Progenitor cell of endocrine pancreas (in vitro differentiated cells): ENCODE data around the gene CPED1. TPM values are rescaled to one million over a fixed set of nuclear protein-coding genes. Genes with fewer than 3 reads are reported as not detected.
"Not testable (repeated sequence)": the region's sequence is repeated elsewhere in the genome, so short reads cannot be mapped to it uniquely, and the experiment has no call there.

ENCODE experiments used
- DNase-seq: peaks from one replicate; pipeline ENCODE4 v3.0.0; 2021; ENCODE audit warnings: low spot score; ENCODE audit not compliant: unreplicated experiment
- H3K27ac Mint-ChIP-seq: 2 replicates; pipeline ENCODE4 v1.8.0; 2021; ENCODE audit warnings: mild to moderate bottlenecking, moderate library complexity, mixed read lengths
- H3K27me3 Mint-ChIP-seq: 2 replicates; pipeline ENCODE4 v1.8.0; 2021; ENCODE audit warnings: mixed read lengths
- H3K36me3 Mint-ChIP-seq: 2 replicates; pipeline ENCODE4 v1.8.0; 2022; ENCODE audit warnings: mixed read lengths; ENCODE audit not compliant: insufficient read depth
- H3K4me1 Mint-ChIP-seq: 2 replicates; pipeline ENCODE4 v1.8.0; 2021; ENCODE audit warnings: low read depth, mixed read lengths
- H3K4me3 Mint-ChIP-seq: 2 replicates; pipeline ENCODE4 v1.8.0; 2021; ENCODE audit warnings: low read depth, mild to moderate bottlenecking, moderate library complexity, mixed read lengths
- H3K9me3 Mint-ChIP-seq: 2 replicates; pipeline ENCODE4 v1.8.0; 2021; ENCODE audit warnings: low read depth, mixed read lengths
- total RNA-seq: library from RNA; stranded (reverse); gene quantifications from 2 replicates; pipeline ENCODE4 v1.2.1, GENCODE V29; 2021
- TF ChIP-seq, protein P1 (sequence below): fragments of 200-600 bp; sonication (generic); IDR thresholded peaks from one replicate; pipeline ENCODE4 v1.5.0; 2021; ENCODE audit warnings: antibody characterized with exemption, mild to moderate bottlenecking; ENCODE audit not compliant: unreplicated experiment

The CPED1 gene
- total RNA-seq, 1 donor from 2014 or later = 1.1 TPM

DNA sequence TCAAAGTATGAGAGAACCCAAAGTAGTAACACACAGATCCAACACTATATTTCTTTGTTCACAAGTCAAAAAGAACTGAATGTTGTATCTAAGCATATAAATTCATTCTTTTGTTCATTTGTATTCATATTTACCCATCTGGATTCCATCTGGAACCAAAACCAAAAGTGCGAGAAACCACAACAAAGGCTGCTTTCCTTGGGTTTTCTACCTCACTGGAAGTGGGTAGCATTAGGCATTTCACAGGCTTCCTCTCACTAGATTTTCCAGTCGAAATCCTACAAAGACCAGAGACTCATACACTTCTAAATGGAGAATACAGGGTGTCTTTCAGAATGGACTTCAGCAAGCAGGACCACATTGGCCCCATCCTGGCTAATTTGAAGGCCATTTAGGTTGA lies 230.5 kb downstream of the CPED1 start:
- H3K27me3 Mint-ChIP-seq = no peaks in the 10 kb centered on the region
- TF ChIP-seq, protein P1, sequence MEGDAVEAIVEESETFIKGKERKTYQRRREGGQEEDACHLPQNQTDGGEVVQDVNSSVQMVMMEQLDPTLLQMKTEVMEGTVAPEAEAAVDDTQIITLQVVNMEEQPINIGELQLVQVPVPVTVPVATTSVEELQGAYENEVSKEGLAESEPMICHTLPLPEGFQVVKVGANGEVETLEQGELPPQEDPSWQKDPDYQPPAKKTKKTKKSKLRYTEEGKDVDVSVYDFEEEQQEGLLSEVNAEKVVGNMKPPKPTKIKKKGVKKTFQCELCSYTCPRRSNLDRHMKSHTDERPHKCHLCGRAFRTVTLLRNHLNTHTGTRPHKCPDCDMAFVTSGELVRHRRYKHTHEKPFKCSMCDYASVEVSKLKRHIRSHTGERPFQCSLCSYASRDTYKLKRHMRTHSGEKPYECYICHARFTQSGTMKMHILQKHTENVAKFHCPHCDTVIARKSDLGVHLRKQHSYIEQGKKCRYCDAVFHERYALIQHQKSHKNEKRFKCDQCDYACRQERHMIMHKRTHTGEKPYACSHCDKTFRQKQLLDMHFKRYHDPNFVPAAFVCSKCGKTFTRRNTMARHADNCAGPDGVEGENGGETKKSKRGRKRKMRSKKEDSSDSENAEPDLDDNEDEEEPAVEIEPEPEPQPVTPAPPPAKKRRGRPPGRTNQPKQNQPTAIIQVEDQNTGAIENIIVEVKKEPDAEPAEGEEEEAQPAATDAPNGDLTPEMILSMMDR = no peak
- H3K4me3 Mint-ChIP-seq = no peak overlapping the region
- H3K27ac Mint-ChIP-seq = no peak overlapping the region
- H3K36me3 Mint-ChIP-seq = no peaks in the 10 kb centered on the region
- peaks cover 8% of the 10 kb centered on the region for H3K9me3 Mint-ChIP-seq
- no peak for DNase-seq
- H3K4me1 Mint-ChIP-seq = no peaks in the 10 kb centered on the region

DNA sequence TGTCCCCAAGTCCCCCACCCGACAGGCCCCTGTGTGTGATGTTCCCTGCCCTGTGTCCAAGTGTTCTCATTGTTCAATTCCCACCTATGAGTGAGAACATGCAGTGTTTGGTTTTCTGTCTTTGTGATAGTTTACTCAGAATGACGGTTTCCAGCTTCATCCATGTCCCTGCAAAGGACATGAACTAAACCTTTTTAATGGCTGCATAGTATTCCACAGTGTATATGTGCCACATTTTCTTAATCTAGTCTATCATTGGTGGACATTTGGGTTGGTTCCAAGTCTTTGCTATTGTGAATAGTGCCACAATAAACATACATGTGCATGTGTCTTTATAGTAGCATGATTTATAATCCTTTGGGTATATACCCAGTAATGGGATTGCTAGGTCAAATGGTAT lies 232.6 kb downstream of the CPED1 start:
- peaks cover 15% of the 10 kb centered on the region for H3K9me3 Mint-ChIP-seq

DNA sequence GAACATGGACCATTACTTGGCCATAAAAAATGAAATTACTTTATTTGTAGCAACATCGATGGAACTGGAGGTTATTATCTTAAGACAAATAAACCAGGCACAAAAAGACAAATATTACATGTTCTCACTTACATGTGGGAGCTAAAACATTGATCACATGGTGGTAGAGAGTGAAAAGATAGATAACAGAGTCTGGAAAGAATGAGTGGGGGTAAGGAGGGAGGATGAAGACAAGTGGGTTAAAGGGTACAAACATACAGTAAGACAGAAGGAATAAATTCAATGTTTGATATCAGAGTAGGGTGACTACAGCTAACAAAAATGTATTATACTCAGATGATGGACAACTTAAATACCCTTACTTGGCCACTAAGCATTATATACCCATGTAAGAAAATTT lies 240.3 kb downstream of the CPED1 start:
- H3K27ac Mint-ChIP-seq = no peak overlapping the region
- TF ChIP-seq, protein P1 = no peak
- DNase-seq = no peak
- H3K9me3 Mint-ChIP-seq = peaks cover 9% of the 10 kb centered on the region
- no peaks in the 10 kb centered on the region for H3K4me1 Mint-ChIP-seq
- H3K4me3 Mint-ChIP-seq = no peak overlapping the region
- peaks cover 3% of the 10 kb centered on the region for H3K27me3 Mint-ChIP-seq
- no peaks in the 10 kb centered on the region for H3K36me3 Mint-ChIP-seq

More for the DNA sequence above, 232.6 kb downstream of the CPED1 start:
- H3K27ac Mint-ChIP-seq, DNase-seq, H3K27me3 Mint-ChIP-seq, H3K4me3 Mint-ChIP-seq, H3K4me1 Mint-ChIP-seq, H3K36me3 Mint-ChIP-seq: not testable (repeated sequence)

DNA sequence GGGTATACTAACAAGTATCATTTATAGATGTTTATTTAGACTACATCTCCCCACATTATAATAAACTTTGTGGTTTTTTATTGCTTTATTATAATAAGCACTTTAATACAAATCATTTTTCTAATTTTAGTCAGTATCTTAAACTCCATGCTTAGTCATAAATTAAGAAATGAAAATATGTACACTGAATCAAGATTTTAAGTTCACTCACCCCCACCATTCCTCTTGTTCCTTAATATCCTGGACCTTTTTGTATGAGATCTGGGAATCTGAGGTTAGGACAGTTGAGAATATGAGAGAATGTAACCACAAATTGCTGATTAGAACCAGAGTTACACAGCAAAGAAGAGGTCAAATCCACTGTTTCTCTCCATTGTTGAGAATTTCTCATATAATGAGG lies 246.7 kb downstream of the CPED1 start:
- H3K9me3 Mint-ChIP-seq = no peaks in the 10 kb centered on the region
- TF ChIP-seq, protein P1 = no peak
- no peaks in the 10 kb centered on the region for H3K4me1 Mint-ChIP-seq
- no peak overlapping the region for H3K4me3 Mint-ChIP-seq
- DNase-seq = no peak
- H3K36me3 Mint-ChIP-seq = no peaks in the 10 kb centered on the region
- H3K27me3 Mint-ChIP-seq = peaks cover 3% of the 10 kb centered on the region
- no peak overlapping the region for H3K27ac Mint-ChIP-seq

GRCh38 chr7:121237601-121238000 lies 249.1 kb downstream of the CPED1 start:
- Mint-ChIP-seq H3K4me1 (no peaks in the 10 kb centered on the region), H3K36me3 (no peaks in the 10 kb centered on the region), H3K27ac (no peak overlapping the region), H3K9me3 (no peaks in the 10 kb centered on the region), H3K27me3 (no peaks in the 10 kb centered on the region), H3K4me3 (no peak overlapping the region)
- TF ChIP-seq, protein P1 = no peak
- no peak for DNase-seq

GRCh38 chr7:121244120-121244870 lies 255.8 kb downstream of the CPED1 start:
- Mint-ChIP-seq H3K27ac (no peak overlapping the region), H3K4me3 (no peak overlapping the region), H3K9me3 (peaks cover 5% of the 10 kb centered on the region), H3K27me3 (no peaks in the 10 kb centered on the region), H3K4me1 (no peaks in the 10 kb centered on the region), H3K36me3 (no peaks in the 10 kb centered on the region)
- no peak for DNase-seq
- TF ChIP-seq, protein P1 = no peak

DNA sequence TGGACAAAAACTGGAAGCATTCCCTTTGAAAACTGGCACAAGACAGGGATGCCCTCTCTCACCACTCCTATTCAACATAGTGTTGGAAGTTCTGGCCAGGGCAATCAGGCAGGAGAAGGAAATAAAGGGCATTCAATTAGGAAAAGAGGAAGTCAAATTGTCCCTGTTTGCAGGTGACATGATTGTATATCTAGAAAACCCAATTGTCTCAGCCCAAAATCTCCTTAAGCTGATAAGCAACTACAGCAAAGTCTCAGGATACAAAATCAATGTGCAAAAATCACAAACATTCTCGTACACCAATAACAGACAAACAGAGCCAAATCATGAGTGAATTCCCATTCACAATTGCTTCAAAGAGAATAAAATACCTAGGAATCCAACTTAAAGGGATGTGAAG lies 262.9 kb downstream of the CPED1 start:
- H3K27ac Mint-ChIP-seq, DNase-seq, H3K36me3 Mint-ChIP-seq: not testable (repeated sequence)

GRCh38 chr7:121252523-121253235 lies 264.2 kb downstream of the CPED1 start:
- not testable (repeated sequence) for H3K4me3 Mint-ChIP-seq, DNase-seq, H3K27ac Mint-ChIP-seq, H3K9me3 Mint-ChIP-seq, H3K36me3 Mint-ChIP-seq, H3K27me3 Mint-ChIP-seq, H3K4me1 Mint-ChIP-seq

More for the DNA sequence above, 262.9 kb downstream of the CPED1 start:
- not testable (repeated sequence) for H3K4me1 Mint-ChIP-seq, H3K9me3 Mint-ChIP-seq, H3K27me3 Mint-ChIP-seq, H3K4me3 Mint-ChIP-seq
